Mucosa of rectum (tissue), 2 donors: ENCODE data around the gene THBS4.

ENCODE experiments used
- H3K27ac ChIP-seq, 2 donors: one replicate each; pipeline ENCODE4 v1.7.0; 2013; ENCODE audit warnings: inconsistent platforms in 2 of 2, low read depth in 2 of 2, low read length in 2 of 2
- H3K27me3 ChIP-seq, 2 donors: one replicate each; pipeline ENCODE4 v1.7.0; 2013; ENCODE audit warnings: low read length in 2 of 2; ENCODE audit not compliant: control insufficient read depth in 2 of 2, insufficient read depth in 2 of 2
- H3K36me3 ChIP-seq, 2 donors: one replicate each; pipeline ENCODE4 v1.7.0; 2013; ENCODE audit warnings: low read length in 2 of 2; ENCODE audit not compliant: control insufficient read depth in 2 of 2, insufficient read depth in 2 of 2
- H3K4me1 ChIP-seq, 2 donors: one replicate each; pipeline ENCODE4 v1.7.0; 2013; ENCODE audit warnings: low read length in 2 of 2, mild to moderate bottlenecking in 1 of 2; ENCODE audit not compliant: control insufficient read depth in 2 of 2, insufficient read depth in 2 of 2
- H3K4me3 ChIP-seq, 2 donors: one replicate each; pipeline ENCODE4 v1.7.0; 2013; ENCODE audit warnings: low read length in 2 of 2
- H3K9ac ChIP-seq, 2 donors: one replicate each; pipeline ENCODE4 v1.7.0; 2013; ENCODE audit warnings: low read length in 2 of 2, low read depth in 1 of 2, mild to moderate bottlenecking in 1 of 2
- H3K9me3 ChIP-seq, 2 donors: one replicate each; pipeline ENCODE4 v1.7.0; 2013; ENCODE audit warnings: low read length in 2 of 2; ENCODE audit not compliant: control insufficient read depth in 2 of 2
- donor health status: healthy.
- donor health status: Normal muscosa, but diverticular disease.

THBS4 gene

GRCh38 chr5:80043187-80043586 lies 8.0 kb downstream of the THBS4 start:
- peaks cover 0 to 3% of the 10 kb centered on the region in 2 donors for H3K27me3 ChIP-seq
- no peaks in the 10 kb centered on the region for H3K9me3 ChIP-seq
- no peaks in the 10 kb centered on the region for H3K36me3 ChIP-seq
- no peak overlapping the region for H3K4me3 ChIP-seq
- H3K4me1 ChIP-seq, result no peaks in the 10 kb centered on the region
- no peak overlapping the region for H3K9ac ChIP-seq
- no peak overlapping the region for H3K27ac ChIP-seq

GRCh38 chr5:80048084-80048780 lies 13.1 kb downstream of the THBS4 start:
- no peaks in the 10 kb centered on the region for H3K4me1 ChIP-seq
- H3K27ac ChIP-seq, result no peak overlapping the region
- H3K4me3 ChIP-seq, result no peak overlapping the region
- no peaks in the 10 kb centered on the region for H3K36me3 ChIP-seq
- H3K27me3 ChIP-seq, result no peaks in the 10 kb centered on the region
- no peaks in the 10 kb centered on the region for H3K9me3 ChIP-seq
- H3K9ac ChIP-seq, result no peak overlapping the region

DNA sequence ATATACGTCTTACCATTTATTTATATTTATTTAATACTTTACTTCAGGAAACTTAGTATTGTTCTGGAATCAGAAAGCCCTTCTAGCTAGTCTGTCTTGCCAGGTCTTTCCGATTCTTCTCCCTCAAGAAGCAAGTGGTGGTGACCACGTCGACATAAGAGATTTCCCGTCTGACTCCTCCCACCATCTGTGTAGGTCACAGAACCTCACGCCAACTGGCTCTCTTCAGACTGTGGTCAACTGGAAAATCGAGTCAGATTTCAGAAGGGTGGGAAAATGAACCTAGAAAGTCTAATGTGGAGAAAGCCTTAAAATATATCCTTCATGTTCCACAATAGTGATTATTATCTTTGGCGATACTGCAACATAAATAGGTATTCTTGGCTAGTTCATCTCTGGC lies 17.3 kb downstream of the THBS4 start:
- no peak overlapping the region for H3K4me3 ChIP-seq

GRCh38 chr5:80054682-80055081 lies 19.5 kb downstream of the THBS4 start:
- no peaks in the 10 kb centered on the region for H3K9me3 ChIP-seq
- no peak overlapping the region for H3K27ac ChIP-seq
- no peak overlapping the region for H3K9ac ChIP-seq
- no peaks in the 10 kb centered on the region for H3K36me3 ChIP-seq
- no peaks in the 10 kb centered on the region for H3K4me1 ChIP-seq
- no peaks in the 10 kb centered on the region for H3K27me3 ChIP-seq
- H3K4me3 ChIP-seq, result no peak overlapping the region

More for the DNA sequence above, 17.3 kb downstream of the THBS4 start:
- no peaks in the 10 kb centered on the region for H3K4me1 ChIP-seq
- no peaks in the 10 kb centered on the region for H3K27me3 ChIP-seq
- no peak overlapping the region for H3K27ac ChIP-seq
- H3K9ac ChIP-seq, result no peak overlapping the region
- no peaks in the 10 kb centered on the region for H3K9me3 ChIP-seq
- no peaks in the 10 kb centered on the region for H3K36me3 ChIP-seq

DNA sequence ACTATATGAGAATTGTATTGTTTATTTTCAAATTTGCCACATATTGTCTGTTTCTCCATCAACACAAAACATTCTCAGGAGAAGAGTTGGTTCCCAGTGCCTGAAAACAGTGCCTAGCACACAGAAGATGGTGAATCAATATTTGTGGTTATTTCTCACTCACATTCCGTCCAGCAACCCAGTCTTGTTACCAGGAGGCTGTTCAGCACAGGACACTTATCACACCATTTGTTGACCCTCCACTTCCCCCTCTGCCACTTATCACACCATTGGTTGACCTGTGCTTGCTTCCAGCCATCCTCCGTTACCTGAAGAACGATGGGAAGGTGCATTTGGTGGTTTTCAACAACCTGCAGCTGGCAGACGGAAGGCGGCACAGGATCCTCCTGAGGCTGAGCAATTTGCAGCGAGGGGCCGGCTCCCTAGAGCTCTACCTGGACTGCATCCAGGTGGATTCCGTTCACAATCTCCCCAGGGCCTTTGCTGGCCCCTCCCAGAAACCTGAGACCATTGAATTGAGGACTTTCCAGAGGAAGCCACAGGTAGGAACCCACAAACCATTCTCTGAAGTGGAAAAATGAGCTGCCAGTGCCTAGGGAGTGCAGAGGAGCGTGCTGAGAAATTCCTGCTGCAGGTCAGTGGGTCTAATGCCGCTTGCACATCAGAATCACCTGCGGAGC lies 20.5 kb downstream of the THBS4 start:
- no peaks in the 10 kb centered on the region for H3K36me3 ChIP-seq
- no peak overlapping the region for H3K9ac ChIP-seq
- no peak overlapping the region for H3K27ac ChIP-seq
- H3K4me1 ChIP-seq, result no peaks in the 10 kb centered on the region
- no peak overlapping the region for H3K4me3 ChIP-seq
- H3K9me3 ChIP-seq, result no peaks in the 10 kb centered on the region
- H3K27me3 ChIP-seq, result no peaks in the 10 kb centered on the region

DNA sequence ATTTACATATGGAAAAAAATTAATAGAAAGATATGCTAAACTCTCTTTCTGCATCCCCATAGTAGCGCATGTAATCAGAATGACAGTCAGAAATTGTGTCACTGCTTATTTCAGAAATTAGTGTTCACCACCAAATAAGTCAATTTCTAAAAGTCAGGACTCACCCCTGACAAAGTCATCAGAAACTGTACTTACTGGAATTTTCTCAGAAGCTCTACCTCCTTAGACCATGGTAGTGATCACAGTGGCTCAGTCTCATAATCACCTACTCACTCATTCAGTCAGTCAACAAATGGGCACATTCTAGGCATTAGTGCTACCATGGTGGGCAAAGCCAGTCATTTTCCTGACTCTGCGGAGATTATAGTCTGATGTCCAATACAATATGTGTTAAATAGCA lies 22.0 kb downstream of the THBS4 start:
- Histone ChIP-seq H3K9ac (no peak overlapping the region), H3K36me3 (no peaks in the 10 kb centered on the region), H3K27ac (no peak overlapping the region), H3K4me1 (no peaks in the 10 kb centered on the region), H3K27me3 (no peaks in the 10 kb centered on the region), H3K9me3 (no peaks in the 10 kb centered on the region), H3K4me3 (no peak overlapping the region)

DNA sequence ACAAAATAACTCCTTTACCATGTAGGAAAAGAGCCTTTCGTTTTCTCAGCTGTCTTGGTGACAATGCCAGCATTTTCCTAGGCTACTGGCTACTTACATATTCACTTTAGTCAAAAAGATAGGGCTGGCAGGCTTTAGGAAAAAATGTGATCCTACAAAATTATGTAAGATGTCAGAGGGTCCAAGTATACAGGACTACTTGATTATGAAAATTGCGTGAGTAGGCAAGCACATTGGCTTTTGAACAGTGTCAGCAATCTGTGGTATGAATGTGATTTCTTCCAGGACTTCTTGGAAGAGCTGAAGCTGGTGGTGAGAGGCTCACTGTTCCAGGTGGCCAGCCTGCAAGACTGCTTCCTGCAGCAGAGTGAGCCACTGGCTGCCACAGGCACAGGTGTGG lies 22.8 kb downstream of the THBS4 start:
- Histone ChIP-seq H3K9ac (no peak overlapping the region), H3K27ac (no peak overlapping the region), H3K9me3 (no peaks in the 10 kb centered on the region), H3K4me1 (no peaks in the 10 kb centered on the region), H3K4me3 (no peak overlapping the region), H3K36me3 (no peaks in the 10 kb centered on the region), H3K27me3 (no peaks in the 10 kb centered on the region)

DNA sequence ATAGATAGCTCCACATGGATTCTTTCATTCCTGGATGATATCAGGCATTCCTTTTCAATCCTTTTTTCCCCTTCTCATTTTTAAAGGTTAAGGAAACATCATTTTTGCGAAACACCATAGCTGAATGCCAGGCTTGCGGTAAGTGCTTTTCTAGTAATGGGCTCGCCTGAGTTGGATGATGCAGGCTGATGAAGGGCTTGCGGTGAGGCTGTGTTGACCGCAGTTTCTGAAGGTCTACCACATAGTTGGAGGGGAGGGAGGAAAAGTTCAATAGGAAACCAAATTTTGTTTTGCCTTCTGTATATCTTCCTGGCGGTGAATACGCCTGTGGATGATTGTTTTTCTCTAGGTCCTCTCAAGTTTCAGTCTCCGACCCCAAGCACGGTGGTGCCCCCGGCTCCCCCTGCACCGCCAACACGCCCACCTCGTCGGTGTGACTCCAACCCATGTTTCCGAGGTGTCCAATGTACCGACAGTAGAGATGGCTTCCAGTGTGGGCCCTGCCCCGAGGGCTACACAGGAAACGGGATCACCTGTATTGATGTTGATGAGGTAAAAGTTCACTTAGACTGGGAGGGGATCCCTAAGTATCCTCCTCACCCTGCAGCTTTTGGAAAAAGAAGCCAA lies 24.3 kb downstream of the THBS4 start:
- Histone ChIP-seq H3K9me3 (no peaks in the 10 kb centered on the region), H3K9ac (no peak overlapping the region), H3K36me3 (no peaks in the 10 kb centered on the region), H3K27ac (no peak overlapping the region), H3K27me3 (no peaks in the 10 kb centered on the region), H3K4me1 (no peaks in the 10 kb centered on the region), H3K4me3 (no peak overlapping the region)

DNA sequence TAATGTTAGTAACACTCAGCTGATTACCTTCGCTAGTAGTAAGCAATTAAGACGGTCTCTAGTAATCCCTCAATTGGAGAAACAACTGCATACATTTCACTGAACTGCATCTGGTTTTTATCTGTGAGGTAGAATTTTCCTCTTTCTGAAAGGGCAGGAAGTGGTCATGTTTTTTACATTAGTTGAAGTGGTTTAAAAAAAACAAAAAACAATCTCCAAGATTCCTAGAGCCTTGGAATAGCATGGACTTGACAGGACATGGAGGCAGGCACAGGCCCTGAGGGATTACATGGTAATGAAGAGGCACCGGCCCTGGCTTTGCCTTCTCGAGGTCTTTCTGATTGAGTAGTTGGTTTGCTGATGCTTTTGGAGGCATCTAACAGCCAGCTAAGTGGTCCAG lies 25.8 kb downstream of the THBS4 start:
- no peaks in the 10 kb centered on the region for H3K9me3 ChIP-seq
- no peaks in the 10 kb centered on the region for H3K36me3 ChIP-seq
- no peak overlapping the region for H3K27ac ChIP-seq
- H3K4me1 ChIP-seq, result no peaks in the 10 kb centered on the region
- H3K9ac ChIP-seq, result no peak overlapping the region
- no peaks in the 10 kb centered on the region for H3K27me3 ChIP-seq
- no peak overlapping the region for H3K4me3 ChIP-seq

GRCh38 chr5:80061547-80061946 lies 26.4 kb downstream of the THBS4 start:
- no peaks in the 10 kb centered on the region for H3K9me3 ChIP-seq
- no peaks in the 10 kb centered on the region for H3K36me3 ChIP-seq
- no peak overlapping the region for H3K9ac ChIP-seq
- no peak overlapping the region for H3K4me3 ChIP-seq
- no peak overlapping the region for H3K27ac ChIP-seq
- H3K4me1 ChIP-seq, result no peaks in the 10 kb centered on the region
- H3K27me3 ChIP-seq, result no peaks in the 10 kb centered on the region
